Esophagus muscularis mucosa (tissue), 3 donors: Measurements from ENCODE around the gene SLC39A8.

Experiments
- POLR2AphosphoS5 ChIP-seq, 2 donors: sonication (generic); formaldehyde crosslinking; IDR thresholded peaks; one replicate each; pipeline ENCODE4 v1.6.1; 2017; ENCODE audit warnings: antibody characterized with exemption in 2 of 2
- TF ChIP-seq, protein P1 (sequence below), 3 experiments: fragments of 200-600 bp in 2 of 3; fragments of 450-650 bp in 1 of 3; sonication (generic) in 2 of 3; IDR thresholded peaks; one replicate each; pipeline ENCODE4 v1.5.1; 2017 to 2019; ENCODE audit warnings: antibody characterized with exemption in 3 of 3, mild to moderate bottlenecking in 2 of 3, moderate library complexity in 1 of 3

DNA sequence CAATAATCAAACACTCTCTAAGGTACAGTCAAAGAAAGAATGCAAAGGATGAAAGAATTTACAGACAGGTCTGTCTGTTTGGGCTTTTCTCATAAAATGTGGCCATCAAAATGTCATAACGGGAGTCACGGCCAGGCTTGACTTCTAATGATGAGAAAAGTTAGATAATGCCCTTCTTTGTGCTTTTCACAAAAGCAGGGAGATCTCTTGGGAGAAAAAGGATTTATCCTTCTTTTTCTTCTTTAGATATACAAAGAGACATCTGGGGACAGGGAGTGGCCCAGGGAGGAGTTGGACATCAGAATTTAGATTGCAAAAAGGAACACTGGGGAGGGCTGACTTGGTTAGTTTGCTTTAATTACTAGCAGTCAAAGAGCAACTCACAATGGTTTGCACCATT lies 93.1 kb downstream of the SLC39A8 start:
- TF ChIP-seq POLR2AphosphoS5 (IDR thresholded peaks at IDR 0.05), result no peak
- TF ChIP-seq, protein P1, sequence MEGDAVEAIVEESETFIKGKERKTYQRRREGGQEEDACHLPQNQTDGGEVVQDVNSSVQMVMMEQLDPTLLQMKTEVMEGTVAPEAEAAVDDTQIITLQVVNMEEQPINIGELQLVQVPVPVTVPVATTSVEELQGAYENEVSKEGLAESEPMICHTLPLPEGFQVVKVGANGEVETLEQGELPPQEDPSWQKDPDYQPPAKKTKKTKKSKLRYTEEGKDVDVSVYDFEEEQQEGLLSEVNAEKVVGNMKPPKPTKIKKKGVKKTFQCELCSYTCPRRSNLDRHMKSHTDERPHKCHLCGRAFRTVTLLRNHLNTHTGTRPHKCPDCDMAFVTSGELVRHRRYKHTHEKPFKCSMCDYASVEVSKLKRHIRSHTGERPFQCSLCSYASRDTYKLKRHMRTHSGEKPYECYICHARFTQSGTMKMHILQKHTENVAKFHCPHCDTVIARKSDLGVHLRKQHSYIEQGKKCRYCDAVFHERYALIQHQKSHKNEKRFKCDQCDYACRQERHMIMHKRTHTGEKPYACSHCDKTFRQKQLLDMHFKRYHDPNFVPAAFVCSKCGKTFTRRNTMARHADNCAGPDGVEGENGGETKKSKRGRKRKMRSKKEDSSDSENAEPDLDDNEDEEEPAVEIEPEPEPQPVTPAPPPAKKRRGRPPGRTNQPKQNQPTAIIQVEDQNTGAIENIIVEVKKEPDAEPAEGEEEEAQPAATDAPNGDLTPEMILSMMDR (IDR thresholded peaks at IDR 0.05), result no peak
